Measurements from ENCODE around the gene USP40.

The USP40 gene

GRCh38 chr2:233566141-233566956, at the start of gene USP40:
TSS of gene USP40 (minus strand) at chr2:233566782. CDS start at chr2:233565554, 1,228 bp downstream.
- DNase-seq (ENCODE audit: low read depth): peak; percentile 84
- peak within 1 kb of the TSS; percentile 87 for H3K4me3 ChIP-seq (ENCODE audit: low read depth, low read length)
- TF ChIP-seq CTCF (IDR thresholded peaks at IDR 0.05; ENCODE audit: control insufficient read depth, extremely low read depth, insufficient read depth): no peak

DNA sequence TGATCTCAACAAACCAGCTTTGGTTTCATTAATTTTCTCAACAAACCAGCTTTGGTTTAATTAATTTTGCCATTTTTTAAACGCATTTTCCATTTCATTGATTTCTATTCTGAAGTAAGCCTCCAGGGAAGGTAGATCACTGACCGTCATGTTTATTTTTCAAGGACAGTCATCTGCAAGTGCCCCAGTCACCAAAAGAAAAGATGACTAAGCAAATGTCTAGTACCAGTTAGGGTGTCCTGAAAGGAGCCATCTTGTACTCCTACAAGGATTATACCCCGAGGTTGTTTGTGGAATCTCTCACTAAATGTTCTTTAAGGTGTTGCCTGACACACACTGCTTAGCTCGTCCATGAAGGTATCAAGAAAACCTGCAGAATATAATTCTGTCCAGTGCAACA, 44.7 kb upstream of the USP40 start:
- H3K4me3 ChIP-seq (ENCODE audit: low read depth, low read length): no peak overlapping the region
- no peak for DNase-seq (ENCODE audit: low read depth)
- TF ChIP-seq CTCF (IDR thresholded peaks at IDR 0.05; ENCODE audit: control insufficient read depth, extremely low read depth, insufficient read depth): no peak

DNA sequence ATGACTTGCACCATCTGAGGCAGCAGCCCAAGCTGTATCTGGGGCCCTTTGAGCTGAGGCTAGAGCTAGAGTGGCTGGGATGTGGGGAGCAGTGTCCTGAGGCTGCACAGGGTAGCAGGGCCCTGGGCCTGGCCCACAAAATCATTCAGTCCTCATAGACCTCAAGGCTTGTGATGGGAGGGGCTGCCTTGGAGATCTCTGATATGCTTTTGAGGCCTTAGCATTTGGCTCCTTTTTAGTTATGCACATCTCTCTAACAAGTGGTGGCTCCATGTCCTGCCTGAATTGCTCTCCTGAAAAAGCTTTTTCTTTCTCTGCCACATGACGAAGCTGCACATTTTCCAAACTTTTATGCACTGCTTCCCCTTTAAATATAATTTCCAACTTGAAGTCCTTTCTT, 39.1 kb upstream of the USP40 start:
- no peak for DNase-seq (ENCODE audit: low read depth)
- TF ChIP-seq CTCF (IDR thresholded peaks at IDR 0.05; ENCODE audit: control insufficient read depth, extremely low read depth, insufficient read depth): no peak
- no peak overlapping the region for H3K4me3 ChIP-seq (ENCODE audit: low read depth, low read length)

- no peak for DNase-seq (ENCODE audit: low read depth)
- TF ChIP-seq CTCF (IDR thresholded peaks at IDR 0.05; ENCODE audit: control insufficient read depth, extremely low read depth, insufficient read depth): no peak
- no peak overlapping the region for H3K4me3 ChIP-seq (ENCODE audit: low read depth, low read length)
Measured at GRCh38 chr2:233604826-233605225, 38.2 kb upstream of the USP40 start.

GRCh38 chr2:233603520-233603919, 36.9 kb upstream of the USP40 start:
- TF ChIP-seq CTCF (IDR thresholded peaks at IDR 0.05; ENCODE audit: control insufficient read depth, extremely low read depth, insufficient read depth): no peak
- H3K4me3 ChIP-seq (ENCODE audit: low read depth, low read length): no peak overlapping the region
- DNase-seq (ENCODE audit: low read depth): no peak

DNA sequence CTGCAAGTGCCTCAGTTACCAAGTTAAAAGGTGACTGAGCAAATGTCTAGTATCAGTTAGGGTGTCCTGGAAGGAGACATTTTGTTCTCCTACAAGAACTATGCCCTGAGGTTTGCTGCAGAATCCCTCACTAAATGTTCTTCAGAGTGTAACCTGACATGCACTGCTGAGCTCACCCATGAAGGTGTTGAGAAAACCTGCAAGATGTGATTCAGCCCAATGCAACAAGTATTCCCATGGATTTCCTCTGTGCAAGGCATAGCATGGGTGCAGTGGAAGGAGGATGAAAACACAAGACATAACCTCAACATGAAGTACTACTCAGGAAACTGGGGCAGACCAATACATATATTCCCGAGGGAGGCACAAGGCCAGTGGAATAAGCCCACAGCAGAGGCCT, 35.5 kb upstream of the USP40 start:
- no peak for DNase-seq (ENCODE audit: low read depth)
- H3K4me3 ChIP-seq (ENCODE audit: low read depth, low read length): no peak overlapping the region
- no peak for TF ChIP-seq CTCF (IDR thresholded peaks at IDR 0.05; ENCODE audit: control insufficient read depth, extremely low read depth, insufficient read depth)

GRCh38 chr2:233600386-233600785, 33.8 kb upstream of the USP40 start:
- TF ChIP-seq CTCF (IDR thresholded peaks at IDR 0.05; ENCODE audit: control insufficient read depth, extremely low read depth, insufficient read depth): no peak
- no peak overlapping the region for H3K4me3 ChIP-seq (ENCODE audit: low read depth, low read length)
- no peak for DNase-seq (ENCODE audit: low read depth)

All from LNCaP clone FGC (cell line).